ENCODE data around the gene EID2B. TPM values are rescaled to one million over a fixed set of nuclear protein-coding genes. Genes with fewer than 3 reads are reported as not detected.

Gene EID2B
- total and polyA plus RNA-seq, 10 of the 15 experiments (the other 5 are each of a cell fraction or from before 2014, with no cell fraction given): 2.9 to 10.1 (median 5.0) TPM

- TF ChIP-seq BCLAF1 (IDR thresholded peaks at IDR 0.05) (no peak), GATAD2B (conservative IDR thresholded peaks at IDR 0.05; ENCODE audit: low read depth) (peak; percentile 68; the same call in 1 of the 2 replicates), MAX (IDR thresholded peaks at IDR 0.05; ENCODE audit: low read depth, low read length) (peak; percentile 62; the same call in 1 of the 2 replicates), CUX1 (IDR thresholded peaks at IDR 0.05; ENCODE audit: insufficient replicate concordance, low read depth, low read length) (no peak), SREBF1 (IDR thresholded peaks at IDR 0.05; ENCODE audit: low read length) (no peak), ZNF687 (IDR thresholded peaks at IDR 0.05) (peak; percentile 76; the same call in 1 of the 2 replicates), BHLHE40 (IDR thresholded peaks at IDR 0.05; ENCODE audit: borderline replicate concordance in 1 of 2, low read depth in 2 of 2, low read length in 1 of 2) (peak; percentile 89 to 98), MLLT1 (IDR thresholded peaks at IDR 0.05) (no peak), POLR2A (IDR thresholded peaks at IDR 0.05; ENCODE audit: low read depth, low read length) (0 out of 2 replicates have a peak, but pooled peaks have one; percentile 35), DPF2 (IDR thresholded peaks at IDR 0.05) (0 out of 2 replicates have a peak, but pooled peaks have one; percentile 61)
These were observed 25.5 kb downstream of the EID2B start (continued) for GRCh38 chr19:39506944-39507714.
